ENCODE results near the gene MRAS. TPM values are rescaled to one million over a fixed set of nuclear protein-coding genes. Genes with fewer than 3 reads are reported as not detected.
A peak's percentile ranks its signal among the peaks of the same experiment; 100 is the strongest.
"Not testable (repeated sequence)": the region's sequence is repeated elsewhere in the genome, so short reads cannot be mapped to it uniquely, and the experiment has no call there.

Gene MRAS
- polyA plus RNA-seq, 1 donor = 29.7 TPM

DNA sequence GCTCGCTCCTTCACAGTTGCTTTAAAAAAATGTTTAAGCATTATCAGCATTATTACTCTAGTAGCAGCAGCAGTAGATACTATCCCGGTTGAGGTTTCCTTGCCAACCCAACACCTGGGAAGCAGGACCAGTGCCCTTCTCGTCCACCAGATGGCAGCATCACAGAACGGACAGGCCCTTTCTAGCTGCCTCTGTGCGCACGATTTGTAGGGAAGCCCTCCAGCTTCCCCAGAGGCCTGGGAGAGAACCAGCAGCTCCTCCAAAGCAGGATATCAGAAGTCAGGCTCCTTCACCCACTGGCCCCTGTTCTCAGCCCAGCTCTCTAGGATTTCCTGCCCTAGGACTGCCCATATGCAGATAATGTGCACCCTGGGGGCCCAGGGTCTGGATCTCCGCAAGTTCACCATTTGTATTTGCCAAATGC lies 69.2 kb downstream of the MRAS start:
- DNase-seq = peak; percentile 80

DNA sequence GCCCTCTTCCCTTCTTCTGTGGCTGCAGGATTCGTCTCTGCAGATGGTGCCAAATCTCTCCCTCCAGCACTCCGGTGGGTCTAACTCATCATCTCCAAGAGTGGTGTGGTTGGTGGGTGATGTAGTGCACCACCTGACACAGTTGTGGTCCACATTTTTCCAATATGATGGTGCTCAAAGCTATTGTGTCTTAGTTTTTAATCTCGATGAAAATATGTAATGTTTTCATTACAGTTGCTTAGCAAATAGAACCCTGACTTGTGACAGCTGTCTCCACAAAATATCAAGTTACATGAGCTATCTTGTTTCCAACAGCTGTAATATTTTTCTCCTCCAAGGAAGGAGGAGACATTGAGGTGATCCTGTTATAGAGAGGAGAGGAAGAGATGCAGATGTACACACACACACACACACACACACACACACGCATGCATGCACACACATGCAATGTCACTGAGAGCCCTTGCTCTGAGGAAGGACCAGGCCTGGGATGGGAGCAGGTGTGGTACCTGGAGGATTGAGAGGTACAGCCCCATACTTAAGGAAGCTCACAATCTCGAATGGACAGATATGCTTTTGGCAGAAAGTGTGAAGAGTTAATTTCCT lies 70.3 kb downstream of the MRAS start:
- DNase-seq = no peak

- no peak for DNase-seq
Observed at GRCh38 chr3:138423316-138423715, 74.9 kb downstream of the MRAS start.

GRCh38 chr3:138424323-138424722 lies 75.9 kb downstream of the MRAS start:
- DNase-seq = no peak

- DNase-seq = no peak
Observed at GRCh38 chr3:138426211-138426610, 77.8 kb downstream of the MRAS start.

DNA sequence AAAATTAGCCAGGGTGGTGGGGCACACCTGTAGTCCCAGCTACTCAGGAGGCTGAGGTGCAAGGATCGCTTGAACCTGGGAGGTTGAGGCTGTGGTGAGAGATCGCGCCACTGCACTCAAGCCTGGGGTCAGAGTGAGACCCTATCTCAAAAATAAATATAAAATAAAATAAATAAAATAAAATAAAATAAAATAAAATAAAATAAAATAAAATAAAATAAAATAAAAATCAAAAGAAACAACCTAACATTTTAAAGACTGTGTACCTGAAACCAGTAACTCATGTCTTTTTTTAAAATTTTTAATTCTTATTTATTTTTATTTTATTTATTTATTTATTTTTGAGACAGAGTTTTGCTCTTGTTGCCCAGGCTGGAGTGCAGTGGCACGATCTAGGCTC lies 78.4 kb downstream of the MRAS start:
- not testable (repeated sequence) for DNase-seq

- DNase-seq = no peak
Observed at GRCh38 chr3:138429665-138430064, 81.3 kb downstream of the MRAS start.

GRCh38 chr3:138432576-138433240 lies 84.3 kb downstream of the MRAS start:
- no peak for DNase-seq

DNA sequence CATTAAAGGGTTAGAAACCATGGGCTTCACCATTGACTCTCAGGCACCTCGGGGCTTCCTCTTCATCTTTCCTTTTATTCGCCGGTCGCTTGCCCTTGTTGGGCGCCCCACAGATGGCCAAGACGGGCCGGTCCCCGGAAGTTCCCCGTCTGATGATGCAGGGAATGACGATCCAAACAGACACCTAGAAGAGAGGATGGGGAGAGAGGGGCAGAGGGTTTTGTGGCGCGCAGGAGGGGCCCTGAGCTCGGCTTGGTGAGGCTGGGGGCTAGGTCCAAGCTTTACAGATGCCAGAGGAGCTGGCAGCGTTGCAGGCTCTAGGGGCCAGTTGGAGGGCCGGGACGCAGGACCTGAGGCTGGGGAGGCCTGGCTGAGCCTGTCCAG lies 85.5 kb downstream of the MRAS start:
- no peak for DNase-seq

DNA sequence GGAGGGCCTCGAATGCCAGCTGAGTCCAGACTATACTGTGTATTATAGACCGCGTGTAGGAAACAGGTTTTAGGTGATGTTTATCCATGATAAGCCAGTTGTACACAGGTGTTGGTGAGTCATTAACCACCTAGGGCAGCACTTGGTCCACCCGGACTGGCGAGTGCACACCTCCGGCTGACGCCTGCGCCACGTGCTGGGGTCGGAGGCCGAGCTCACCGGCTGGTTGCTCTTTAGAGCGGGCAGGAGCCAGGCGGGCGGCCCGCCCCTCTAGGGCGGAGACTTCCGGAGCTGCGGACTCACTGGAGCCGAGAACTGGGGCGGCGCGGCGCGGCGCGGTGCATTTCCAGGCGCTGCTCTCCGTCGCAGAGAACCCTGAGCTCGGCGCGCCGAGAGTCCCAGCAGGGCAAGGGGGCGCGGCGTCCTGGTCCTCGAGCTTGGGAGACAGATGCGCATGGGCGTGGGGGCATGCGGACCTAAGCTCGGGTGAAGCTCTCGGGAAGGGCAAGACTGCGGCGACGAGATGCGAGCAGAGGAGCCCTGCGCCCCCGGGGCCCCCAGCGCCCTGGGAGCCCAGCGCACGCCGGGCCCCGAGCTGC lies 86.0 kb downstream of the MRAS start, which contains the start of gene ESYT3:
Gene ESYT3, plus strand, starts transcription at position 341 of the 599 bp plus-strand sequence. Its CDS starts 183 bp downstream, at position 524.
- peak; percentile 56 for DNase-seq

DNA sequence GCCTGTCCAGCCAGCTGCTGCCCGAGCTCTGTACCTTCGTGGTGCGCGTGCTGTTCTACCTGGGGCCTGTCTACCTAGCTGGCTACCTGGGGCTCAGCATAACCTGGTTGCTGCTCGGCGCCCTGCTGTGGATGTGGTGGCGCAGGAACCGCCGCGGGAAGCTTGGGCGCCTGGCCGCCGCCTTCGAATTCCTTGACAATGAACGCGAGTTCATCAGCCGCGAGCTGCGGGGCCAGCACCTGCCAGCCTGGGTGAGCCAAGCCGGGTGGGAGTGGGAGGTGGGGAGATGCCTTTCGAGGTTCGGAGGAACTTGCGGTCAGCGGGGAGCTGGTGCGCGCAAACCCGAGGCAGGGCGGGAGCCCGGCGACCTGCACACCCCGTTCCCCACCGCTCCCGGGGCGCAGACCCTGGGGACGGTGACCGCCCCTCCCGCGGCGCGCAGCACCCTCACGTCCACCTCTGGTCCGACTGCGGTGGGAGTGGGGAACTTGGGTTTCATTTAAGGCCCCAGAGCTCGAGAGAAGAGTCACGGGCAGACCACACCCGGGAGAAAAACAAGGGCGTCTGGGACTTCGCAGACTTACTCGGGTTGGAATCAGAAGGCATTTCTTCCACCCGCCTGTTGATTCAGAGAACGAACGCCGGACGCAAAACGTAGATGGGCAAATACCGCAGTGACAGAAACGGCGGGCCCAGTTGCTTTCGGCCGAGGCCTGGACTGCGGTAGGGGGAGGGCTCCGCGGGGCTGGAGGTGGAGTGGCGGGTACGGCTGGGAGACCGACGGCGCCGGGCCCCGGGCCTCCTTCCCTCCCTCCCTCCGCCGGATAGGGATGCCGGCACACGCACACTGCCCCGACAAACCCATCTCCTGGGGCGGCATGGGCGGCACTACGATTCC lies 86.7 kb downstream of the MRAS start:
- DNase-seq = no peak

GRCh38 chr3:138435840-138436239 lies 87.5 kb downstream of the MRAS start:
- DNase-seq = no peak

DNA sequence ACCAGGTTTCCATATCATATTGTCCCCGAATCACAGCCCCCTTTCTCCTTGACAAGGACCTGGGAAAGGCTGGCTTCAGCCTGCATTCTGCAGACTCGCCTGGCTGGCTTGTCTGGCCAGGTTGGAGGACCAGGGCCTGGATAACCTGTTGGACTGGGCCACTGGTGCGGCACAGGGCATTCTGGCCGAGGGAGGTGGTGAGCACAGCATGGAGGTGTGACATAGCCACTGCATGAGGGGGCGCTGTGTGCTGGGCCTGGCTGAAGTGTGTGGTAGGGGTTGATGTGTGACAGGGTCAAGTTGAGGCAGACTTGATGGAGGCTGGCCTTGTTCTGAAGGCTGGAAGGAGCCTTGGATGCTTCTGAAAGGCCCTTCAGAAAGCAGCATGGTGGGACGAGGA lies 88.9 kb downstream of the MRAS start:
- no peak for DNase-seq

- no peak for DNase-seq
Observed at GRCh38 chr3:138438896-138439295, 90.5 kb downstream of the MRAS start.

DNA sequence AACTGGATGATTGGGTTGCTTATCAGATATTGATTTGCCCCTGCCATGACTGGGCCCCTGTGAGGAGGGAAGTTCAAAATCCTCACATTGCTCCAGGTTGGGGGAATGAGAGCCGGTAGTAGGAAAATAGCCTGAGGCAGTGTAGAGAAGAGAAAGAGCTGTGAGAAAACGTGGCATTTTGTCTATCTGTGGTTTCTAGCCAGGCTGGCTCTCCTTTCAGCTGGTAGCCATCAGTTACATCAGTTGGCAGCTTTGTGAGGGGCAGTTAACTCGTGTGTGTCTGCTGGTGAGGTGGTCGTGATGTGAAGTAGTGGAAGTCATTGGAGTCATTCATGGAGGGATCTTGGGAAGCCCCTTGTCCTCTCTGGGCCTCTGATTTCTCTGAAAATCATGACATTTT lies 91.3 kb downstream of the MRAS start:
- no peak for DNase-seq

GRCh38 chr3:138440121-138440521 lies 91.7 kb downstream of the MRAS start:
- no peak for DNase-seq

DNA sequence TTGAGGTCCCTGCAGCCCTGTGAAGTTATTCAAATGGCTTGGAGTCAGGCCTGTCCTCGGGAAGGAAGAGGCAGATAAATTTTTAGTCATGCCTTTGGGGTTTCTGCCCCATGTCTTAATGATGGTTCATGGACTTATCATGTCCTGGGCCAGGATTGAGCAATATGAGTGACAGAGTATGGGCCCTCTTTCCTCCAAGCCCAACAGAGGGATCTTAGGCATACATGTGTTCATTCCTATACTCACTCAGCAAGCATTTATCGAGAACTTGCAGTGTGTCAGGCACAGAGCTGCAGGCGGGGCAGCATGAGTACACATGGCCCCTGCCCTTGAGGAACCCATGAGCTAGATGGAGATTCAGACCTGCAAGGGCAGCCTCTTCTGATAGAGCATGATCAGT lies 92.2 kb downstream of the MRAS start:
- no peak for DNase-seq

DNA sequence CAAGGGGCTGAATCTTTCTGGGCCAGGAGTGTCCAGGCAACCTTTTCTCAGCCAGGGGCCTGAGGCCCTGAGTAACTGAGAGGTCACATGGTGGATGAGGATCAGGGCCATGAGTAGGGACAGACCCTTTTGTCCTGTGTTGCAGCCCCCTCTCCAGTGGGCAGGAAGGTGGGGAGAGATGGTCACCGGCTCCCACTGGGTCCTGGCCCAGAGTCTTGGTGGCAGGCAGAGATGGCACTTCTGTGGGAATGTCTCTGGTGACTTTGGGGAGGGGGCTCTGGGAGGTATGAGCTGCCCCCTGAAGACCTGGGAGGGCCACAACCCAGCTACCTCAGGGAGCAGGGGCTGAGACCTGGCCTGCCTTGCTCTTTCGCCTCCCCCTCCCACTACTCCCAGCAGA lies 92.9 kb downstream of the MRAS start:
- no peak for DNase-seq

DNA sequence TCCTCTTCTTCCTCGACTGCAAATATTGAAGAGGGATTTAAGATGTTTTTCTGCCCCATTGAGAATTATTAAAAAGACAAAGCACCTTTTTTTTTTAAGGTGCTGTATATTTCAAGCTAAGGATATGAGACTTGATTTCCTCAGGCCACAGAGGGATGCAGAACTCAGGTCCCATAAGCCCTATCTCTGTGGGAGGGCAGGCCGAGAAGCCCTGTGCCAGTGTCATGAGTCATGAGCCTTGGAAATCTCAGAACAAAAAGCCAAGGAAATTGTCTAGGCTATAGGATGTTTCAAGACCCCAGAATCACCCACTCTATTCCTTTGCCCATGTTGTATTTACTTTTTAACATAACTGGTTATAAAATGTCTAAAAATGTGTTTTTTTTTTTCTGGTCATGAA lies 93.4 kb downstream of the MRAS start:
- DNase-seq = no peak

GRCh38 chr3:138442433-138442832 lies 94.1 kb downstream of the MRAS start:
- no peak for DNase-seq

DNA sequence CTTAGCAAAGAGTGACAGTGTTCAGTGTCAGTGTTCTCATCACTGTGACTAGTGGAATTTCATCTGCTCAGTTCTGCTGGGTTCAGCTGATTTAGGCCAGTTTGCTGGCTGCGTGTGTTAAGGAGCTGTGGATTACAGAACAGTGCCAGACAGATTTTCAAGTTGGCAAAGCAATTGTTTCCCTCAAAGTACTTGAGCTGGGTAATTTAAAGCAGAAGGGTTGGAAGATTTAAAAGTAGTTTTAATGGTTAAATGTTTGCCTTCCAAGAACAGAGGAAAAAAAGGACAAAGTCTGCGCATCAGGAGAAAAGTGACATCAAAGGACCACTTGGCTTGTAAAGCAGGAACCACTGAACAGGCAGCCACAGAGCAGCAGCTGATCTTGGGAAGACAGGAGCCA lies 94.7 kb downstream of the MRAS start:
- DNase-seq = no peak
